GOT3 (cell line): ENCODE measurements around the gene PLAU.
A peak's percentile ranks its signal among the peaks of the same experiment; 100 is the strongest.
"Not testable (repeated sequence)": the region's sequence is repeated elsewhere in the genome, so short reads cannot be mapped to it uniquely, and the experiment has no call there.

Experiments used
- DNase-seq: peaks from one replicate; lab custom pipeline; 2025; ENCODE audit warnings: mixed read lengths; lab: John Stamatoyannopoulos, UW

PLAU gene

DNA sequence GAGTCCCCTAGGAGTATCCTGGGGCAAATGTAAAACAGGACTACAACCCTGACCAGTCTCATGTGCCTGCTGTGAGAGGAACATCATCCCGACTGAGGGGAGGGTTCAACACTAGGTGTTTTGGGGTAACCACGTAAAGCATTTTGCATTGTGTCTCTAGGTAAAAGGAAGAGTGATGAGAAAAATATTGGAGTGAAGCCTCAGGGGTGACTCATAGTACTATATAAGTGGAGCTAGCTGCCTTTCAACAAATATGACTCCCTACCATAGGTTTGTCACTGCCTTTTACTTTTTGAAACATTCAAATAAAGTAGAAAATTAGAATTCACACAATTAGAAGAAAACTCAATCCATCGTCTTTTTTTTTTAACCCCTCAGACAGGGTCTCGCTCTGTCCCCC is 34.0 kb upstream of the PLAU start:
- DNase-seq = no peak

- no peak for DNase-seq
Measured at GRCh38 chr10:73877533-73878160, 33.3 kb upstream of the PLAU start.

- DNase-seq = no peak
Measured at GRCh38 chr10:73878365-73878764, 32.6 kb upstream of the PLAU start.

- peak; percentile 32 for DNase-seq
Measured at GRCh38 chr10:73879296-73880173, 31.4 kb upstream of the PLAU start.

DNA sequence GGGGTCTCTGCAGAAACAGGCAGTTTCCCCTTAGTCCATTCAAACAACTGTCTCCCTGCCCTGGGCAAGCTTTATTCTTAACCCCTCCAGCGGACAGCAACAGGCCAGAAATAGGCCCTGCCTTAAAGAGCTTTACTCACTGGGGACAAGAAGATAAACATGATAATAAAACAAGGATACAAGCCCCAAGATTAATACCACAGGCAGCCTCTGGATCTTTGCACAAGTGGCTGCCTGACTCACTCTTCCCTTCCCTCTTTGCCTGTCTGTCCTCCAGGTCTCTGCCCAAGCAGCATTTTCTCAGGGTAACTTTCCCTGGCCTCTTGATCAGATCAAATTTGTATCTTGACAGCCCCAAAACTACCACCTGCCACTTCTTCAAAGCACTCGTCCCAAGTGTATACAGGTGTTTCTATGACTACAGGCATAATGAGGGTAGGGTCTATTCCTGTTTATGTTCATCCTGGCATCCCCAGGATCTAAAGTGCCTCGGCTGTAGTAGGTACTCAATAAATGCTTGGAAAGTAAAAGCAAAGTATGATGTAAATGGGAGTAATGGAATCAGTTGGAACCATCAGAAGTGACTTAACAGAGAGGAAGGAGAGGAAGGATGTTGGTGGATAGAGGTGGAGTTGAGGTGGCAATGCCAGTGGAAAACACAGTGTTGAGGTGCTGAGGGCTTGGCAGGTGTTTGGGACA is 29.6 kb upstream of the PLAU start:
- DNase-seq = no peak

- DNase-seq = no peak
Measured at GRCh38 chr10:73884017-73884416, 26.9 kb upstream of the PLAU start.

- DNase-seq = peak; percentile 24
Measured at GRCh38 chr10:73886085-73886529, 24.8 kb upstream of the PLAU start.

- DNase-seq = no peak
Measured at GRCh38 chr10:73886661-73887293, 24.2 kb upstream of the PLAU start.

GRCh38 chr10:73887294-73888039 is 23.5 kb upstream of the PLAU start:
- DNase-seq = peak; percentile 56

DNA sequence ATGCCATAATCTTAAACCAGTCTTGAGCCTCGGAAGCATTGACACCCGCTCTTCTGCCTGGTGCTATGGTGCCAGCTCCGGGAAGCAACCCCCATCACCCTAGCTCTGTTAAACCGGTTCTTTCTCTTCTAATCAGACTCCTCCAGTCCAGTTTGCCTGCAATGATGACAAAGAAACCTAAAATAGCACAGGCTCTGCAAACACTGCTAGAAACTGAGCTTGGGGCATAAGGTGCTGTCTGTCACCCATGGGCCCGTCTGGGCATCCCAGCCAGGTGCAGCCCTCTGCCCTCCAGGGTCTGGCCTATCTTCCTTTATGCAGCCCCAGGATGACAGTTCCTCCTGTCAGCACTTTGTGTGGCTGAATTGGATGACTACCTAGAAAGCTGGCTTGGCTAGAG is 22.4 kb upstream of the PLAU start:
- DNase-seq = no peak

DNA sequence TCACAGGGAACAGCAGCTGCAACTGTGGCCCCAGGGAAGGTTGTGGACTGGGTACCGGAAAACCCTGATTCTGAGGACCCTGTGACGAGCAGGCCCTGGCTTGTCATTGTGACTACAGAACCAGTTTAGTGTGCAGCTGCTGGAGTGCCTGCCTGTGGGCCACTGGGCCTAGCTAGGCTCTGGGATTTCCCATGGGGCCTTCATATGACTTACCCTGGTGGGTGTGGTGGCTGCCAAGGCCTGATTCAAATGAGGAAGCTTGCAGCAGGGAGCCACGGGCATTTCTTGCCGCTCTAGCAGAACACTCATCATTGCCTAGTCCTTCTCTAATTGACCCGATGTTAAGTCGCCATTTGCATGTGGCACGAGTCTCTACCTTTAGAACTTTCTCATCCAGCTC is 21.9 kb upstream of the PLAU start:
- no peak for DNase-seq

GRCh38 chr10:73889416-73889815 is 21.5 kb upstream of the PLAU start:
- DNase-seq = not testable (repeated sequence)

DNA sequence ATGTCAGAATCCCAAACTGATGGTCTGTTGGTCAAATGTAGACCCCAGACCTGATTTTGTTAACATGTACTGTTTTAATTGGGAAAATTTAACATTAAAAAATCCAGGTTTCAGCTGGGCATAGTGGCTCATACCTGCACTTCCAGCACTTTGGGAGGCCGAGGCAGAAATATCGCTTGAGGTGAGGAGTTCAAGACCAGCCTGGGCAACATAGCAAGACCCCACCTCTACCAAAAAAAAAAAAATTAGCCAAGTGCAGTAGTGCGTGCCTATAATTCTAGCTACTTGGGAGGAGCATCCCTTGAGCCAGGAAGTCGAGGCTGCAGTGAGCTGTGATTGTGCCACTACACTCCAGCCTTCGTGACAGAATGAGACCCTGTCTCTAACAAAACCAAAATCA is 20.7 kb upstream of the PLAU start:
- DNase-seq = no peak

- DNase-seq = not testable (repeated sequence)
Measured at GRCh38 chr10:73890830-73891229, 20.1 kb upstream of the PLAU start.

DNA sequence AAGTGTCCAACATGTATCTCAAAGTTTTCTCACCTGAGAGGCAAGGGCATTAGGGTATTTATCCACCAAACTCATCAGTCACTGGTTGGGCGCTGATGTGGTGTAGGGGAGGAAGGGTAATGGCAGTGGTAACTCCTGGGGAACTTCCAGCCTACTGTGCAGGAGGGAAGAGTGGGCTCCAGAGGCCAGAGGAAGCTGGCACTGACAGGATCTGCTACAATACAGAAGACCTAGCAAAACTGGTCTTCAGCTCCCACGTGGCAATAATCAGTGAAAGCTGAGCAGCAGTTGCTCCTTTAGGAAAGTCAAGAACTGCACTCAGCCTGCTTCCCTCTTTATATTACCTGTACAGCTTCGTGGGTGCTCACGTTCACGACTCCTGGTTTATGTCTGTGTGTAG is 19.4 kb upstream of the PLAU start:
- DNase-seq = no peak

DNA sequence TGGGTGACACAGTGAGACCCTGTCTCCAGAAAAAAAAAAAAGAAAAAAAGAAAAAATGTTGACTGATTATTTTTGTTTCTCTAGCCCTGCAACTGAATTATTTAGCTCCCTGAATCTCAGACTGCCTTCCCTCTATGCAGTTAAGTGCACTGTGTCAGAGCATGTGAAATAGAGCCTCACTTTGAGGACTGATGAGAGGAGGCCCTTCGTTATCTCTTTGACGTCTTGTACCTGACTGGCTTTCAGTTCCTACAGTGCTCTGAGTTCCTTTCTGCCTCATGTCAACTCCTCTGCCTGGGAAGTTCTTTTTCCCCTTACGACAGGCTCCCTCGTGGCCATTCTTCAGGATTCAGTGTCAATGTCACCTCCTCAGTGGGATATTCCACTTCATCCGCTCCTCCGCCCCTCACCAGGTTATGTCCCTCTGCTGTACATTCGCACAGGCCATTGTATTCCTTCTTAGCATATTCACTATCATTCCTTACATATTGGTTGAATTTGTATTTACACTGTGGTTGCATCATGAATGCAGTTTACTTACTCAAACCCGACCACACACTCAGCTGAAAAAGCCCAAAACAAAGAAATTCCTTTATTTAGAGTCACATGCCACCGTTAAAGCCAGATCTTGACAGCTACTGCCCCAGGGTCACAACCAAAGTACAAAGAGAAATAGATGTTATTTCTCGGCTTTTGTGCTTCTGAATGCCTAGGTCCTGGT is 18.5 kb upstream of the PLAU start:
- DNase-seq = no peak

DNA sequence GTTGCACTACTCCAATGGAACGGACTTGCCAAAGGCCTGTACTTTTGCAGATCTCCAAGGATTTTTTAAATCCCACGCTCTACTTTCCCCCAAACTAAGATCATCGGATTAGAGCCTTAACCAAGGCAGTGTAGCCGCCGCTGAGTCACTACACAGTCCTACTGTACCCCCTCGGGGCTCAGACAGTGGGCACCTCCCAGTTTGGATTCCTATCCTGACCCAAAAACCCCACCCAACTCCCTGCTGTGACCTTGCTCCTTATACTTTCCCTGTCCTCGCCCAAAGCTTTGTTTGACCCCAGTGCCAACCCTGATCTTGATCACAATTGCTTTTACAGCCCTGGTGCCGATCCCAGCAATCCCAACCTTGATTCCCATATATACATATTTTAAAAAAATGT is 17.5 kb upstream of the PLAU start:
- DNase-seq = no peak

DNA sequence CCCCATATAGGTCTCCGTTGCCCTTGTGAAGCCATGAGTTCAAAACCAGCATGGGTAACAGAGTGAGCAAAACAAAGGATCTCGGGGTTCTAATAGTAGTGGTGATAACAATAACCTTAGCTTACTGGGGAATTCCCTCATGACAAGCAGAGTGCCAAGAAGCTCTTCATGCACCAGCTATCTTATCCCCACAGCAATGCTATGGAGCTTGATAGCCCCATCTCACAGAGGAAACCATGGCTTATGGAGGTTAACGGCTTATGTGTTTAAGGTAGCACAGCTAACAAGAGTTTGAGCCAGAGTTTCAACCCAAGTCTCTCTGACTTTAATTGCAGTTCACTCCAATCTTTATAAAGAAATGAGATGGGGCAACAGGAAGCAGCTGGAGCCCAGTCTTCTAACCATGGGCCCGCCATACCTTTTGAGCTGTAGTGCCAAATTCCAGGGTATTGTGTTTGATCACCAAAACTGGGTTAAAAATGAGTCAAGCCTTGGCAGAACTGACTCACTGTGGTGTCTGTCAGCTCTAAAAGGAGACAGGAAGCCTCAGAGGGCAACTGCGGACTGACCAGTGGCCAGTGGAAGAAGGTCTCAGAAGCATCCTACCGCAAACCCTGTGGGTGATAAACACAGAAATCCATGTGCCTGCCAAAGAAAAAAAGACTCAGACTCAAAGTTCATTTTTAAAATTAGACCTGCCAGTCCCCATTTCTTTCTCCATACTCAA is 16.5 kb upstream of the PLAU start:
- DNase-seq = no peak

DNA sequence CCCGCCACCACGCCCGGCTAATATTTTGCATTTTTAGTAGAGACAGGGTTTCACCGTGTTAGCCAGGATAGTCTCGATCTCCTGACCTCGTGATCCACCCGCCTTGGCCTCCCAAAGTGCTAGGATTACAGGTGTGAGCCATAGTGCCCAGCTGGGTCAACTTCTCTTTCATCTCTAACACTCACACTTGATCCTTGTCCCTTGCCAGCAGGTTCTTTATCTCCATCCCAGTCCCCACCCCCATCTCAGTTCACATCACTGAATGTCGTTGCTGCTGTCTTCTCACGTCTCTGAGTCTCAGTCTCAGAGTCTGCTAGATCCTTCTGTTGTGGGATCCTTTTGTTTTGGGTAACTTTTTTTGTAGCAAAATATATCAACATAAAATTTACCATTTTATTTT is 15.6 kb upstream of the PLAU start:
- not testable (repeated sequence) for DNase-seq

- DNase-seq = no peak
Measured at GRCh38 chr10:73897693-73898092, 13.2 kb upstream of the PLAU start.
